OCI-LY1 (cell line): Measurements from ENCODE around the gene TRAPPC3.
A peak's percentile ranks its signal among the peaks of the same experiment; 100 is the strongest.

ENCODE experiments used
- H2AFZ ChIP-seq: fragments of 200-600 bp; sonication (generic), shearing (Covaris generic); 2 replicates; pipeline ENCODE4 v1.6.0; 2014; ENCODE audit warnings: antibody characterized with exemption, mild to moderate bottlenecking, low read length
- H3F3A ChIP-seq: fragments of 200-600 bp; sonication (generic), shearing (Covaris generic); 2 replicates; pipeline ENCODE4 v1.6.0; 2014; ENCODE audit warnings: mild to moderate bottlenecking, antibody characterized with exemption, low read length, moderate library complexity; ENCODE audit not compliant: insufficient read depth
- H3K27ac ChIP-seq: fragments of 200-600 bp; sonication (generic); 2 replicates; pipeline ENCODE4 v1.5.1; 2014; ENCODE audit warnings: low read length, mixed run types, mild to moderate bottlenecking, low read depth; ENCODE audit not compliant: poor library complexity, severe bottlenecking
- H3K27me3 ChIP-seq: fragments of 200-600 bp; sonication (generic); 2 replicates; pipeline ENCODE4 v1.6.0; 2014; ENCODE audit warnings: antibody characterized with exemption, mild to moderate bottlenecking, low read length, moderate library complexity; ENCODE audit not compliant: insufficient read depth
- H3K36me3 ChIP-seq: fragments of 200-600 bp; sonication (generic); 2 replicates; pipeline ENCODE4 v1.6.1; 2014; ENCODE audit warnings: mild to moderate bottlenecking, antibody characterized with exemption, low read length, moderate library complexity, mixed read lengths; ENCODE audit not compliant: insufficient read depth
- H3K4me1 ChIP-seq: fragments of 200-600 bp; sonication (generic); 2 replicates; pipeline ENCODE4 v1.5.1; 2014; ENCODE audit warnings: mild to moderate bottlenecking, low read length, moderate library complexity; ENCODE audit not compliant: insufficient read depth, severe bottlenecking
- H3K4me2 ChIP-seq: fragments of 200-600 bp; sonication (generic), shearing (Covaris generic); 2 replicates; pipeline ENCODE4 v1.6.1; 2014; ENCODE audit warnings: low read length
- H3K4me3 ChIP-seq: fragments of 200-600 bp; sonication (generic); 2 replicates; pipeline ENCODE4 v1.5.1; 2014; ENCODE audit warnings: low read length, low read depth, mild to moderate bottlenecking, mixed read lengths; ENCODE audit not compliant: poor library complexity, severe bottlenecking
- H3K79me2 ChIP-seq: fragments of 200-600 bp; shearing (Covaris generic); 2 replicates; pipeline ENCODE4 v1.6.1; 2016; ENCODE audit warnings: mixed run types, low read length, mixed read lengths; ENCODE audit not compliant: insufficient read depth
- H3K9ac ChIP-seq: fragments of 200-600 bp; sonication (generic), shearing (Covaris generic); 2 replicates; pipeline ENCODE4 v1.6.1; 2014; ENCODE audit warnings: mild to moderate bottlenecking, low read length, mixed read lengths
- H3K9me2 ChIP-seq: fragments of 200-600 bp; sonication (generic), shearing (Covaris generic); 2 replicates; pipeline ENCODE4 v1.6.1; 2014; ENCODE audit warnings: low read depth, mild to moderate bottlenecking, low read length, mixed read lengths
- H3K9me3 ChIP-seq: fragments of 200-600 bp; shearing (Covaris generic); 2 replicates; pipeline ENCODE4 v1.6.1; 2014; ENCODE audit warnings: low read length, mixed read lengths
- H4K20me1 ChIP-seq: fragments of 200-600 bp; sonication (generic), shearing (Covaris generic); 2 replicates; pipeline ENCODE4 v1.6.0; 2016; ENCODE audit warnings: mild to moderate bottlenecking, low read length; ENCODE audit not compliant: insufficient read depth
- EZH2 ChIP-seq: fragments of 200-600 bp; sonication (generic), shearing (Covaris generic); IDR thresholded peaks from 2 replicates; pipeline ENCODE4 v1.8.0; 2017; ENCODE audit warnings: borderline replicate concordance, mixed run types, mild to moderate bottlenecking, antibody characterized with exemption, low read length, moderate library complexity, mixed read lengths
- TF ChIP-seq, protein P1 (sequence below): fragments of 200-600 bp; sonication (generic), shearing (Covaris generic); IDR thresholded peaks from 2 replicates; pipeline ENCODE4 v1.5.1; 2017; ENCODE audit warnings: mild to moderate bottlenecking, antibody characterized with exemption, low read length, moderate library complexity, mixed read lengths

The TRAPPC3 gene

DNA sequence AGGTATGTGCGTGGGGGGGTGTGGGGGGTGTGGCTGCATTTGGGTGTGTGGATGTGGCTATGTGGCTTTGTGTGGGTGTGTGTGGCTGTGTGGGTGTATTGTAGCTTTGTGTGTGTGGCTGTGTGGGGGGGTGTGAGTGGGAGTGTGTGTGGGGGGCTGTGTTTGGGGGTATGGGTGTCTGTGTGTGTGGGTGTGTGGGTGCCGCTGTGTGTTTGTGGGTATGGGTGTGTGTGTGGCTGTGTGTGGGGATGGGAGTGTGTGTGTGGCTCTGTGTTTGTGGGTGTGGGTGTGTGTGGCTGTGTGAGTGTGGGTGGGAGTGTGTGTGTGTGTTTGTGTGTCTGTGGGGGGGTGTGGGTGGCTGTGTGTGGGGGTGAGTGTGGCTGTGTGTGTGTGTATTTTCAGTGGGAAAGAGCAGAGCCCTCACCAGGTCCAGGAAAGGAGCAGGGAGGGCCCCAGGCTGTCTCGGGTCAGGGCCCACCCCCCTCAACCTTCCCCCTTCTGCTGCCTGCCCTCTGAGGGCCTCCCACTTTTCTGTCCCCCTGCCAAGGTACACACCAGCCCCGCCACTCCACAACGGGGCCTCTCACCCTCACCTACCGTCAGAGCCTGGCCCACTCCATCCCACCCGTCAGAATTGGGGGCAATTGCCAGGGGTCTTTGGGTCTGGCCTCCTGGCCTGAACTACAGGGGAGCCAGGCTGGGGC, 22.3 kb downstream of the TRAPPC3 start:
- Histone ChIP-seq H3F3A (no peaks in the 10 kb centered on the region), H3K27ac (no peak overlapping the region), H3K9me2 (no peaks in the 10 kb centered on the region), H4K20me1 (no peaks in the 10 kb centered on the region), H3K4me3 (no peak overlapping the region), H3K36me3 (no peaks in the 10 kb centered on the region), H2AFZ (no peak overlapping the region), H3K4me2 (no peak overlapping the region), H3K9me3 (no peaks in the 10 kb centered on the region), H3K9ac (no peak overlapping the region), H3K4me1 (peaks cover 25% of the 10 kb centered on the region), H3K79me2 (no peaks in the 10 kb centered on the region), H3K27me3 (peaks cover 7% of the 10 kb centered on the region; the same call in 1 of the 2 replicates)
- TF ChIP-seq, protein P1, sequence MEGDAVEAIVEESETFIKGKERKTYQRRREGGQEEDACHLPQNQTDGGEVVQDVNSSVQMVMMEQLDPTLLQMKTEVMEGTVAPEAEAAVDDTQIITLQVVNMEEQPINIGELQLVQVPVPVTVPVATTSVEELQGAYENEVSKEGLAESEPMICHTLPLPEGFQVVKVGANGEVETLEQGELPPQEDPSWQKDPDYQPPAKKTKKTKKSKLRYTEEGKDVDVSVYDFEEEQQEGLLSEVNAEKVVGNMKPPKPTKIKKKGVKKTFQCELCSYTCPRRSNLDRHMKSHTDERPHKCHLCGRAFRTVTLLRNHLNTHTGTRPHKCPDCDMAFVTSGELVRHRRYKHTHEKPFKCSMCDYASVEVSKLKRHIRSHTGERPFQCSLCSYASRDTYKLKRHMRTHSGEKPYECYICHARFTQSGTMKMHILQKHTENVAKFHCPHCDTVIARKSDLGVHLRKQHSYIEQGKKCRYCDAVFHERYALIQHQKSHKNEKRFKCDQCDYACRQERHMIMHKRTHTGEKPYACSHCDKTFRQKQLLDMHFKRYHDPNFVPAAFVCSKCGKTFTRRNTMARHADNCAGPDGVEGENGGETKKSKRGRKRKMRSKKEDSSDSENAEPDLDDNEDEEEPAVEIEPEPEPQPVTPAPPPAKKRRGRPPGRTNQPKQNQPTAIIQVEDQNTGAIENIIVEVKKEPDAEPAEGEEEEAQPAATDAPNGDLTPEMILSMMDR, result no peak
- no peak for TF ChIP-seq EZH2

DNA sequence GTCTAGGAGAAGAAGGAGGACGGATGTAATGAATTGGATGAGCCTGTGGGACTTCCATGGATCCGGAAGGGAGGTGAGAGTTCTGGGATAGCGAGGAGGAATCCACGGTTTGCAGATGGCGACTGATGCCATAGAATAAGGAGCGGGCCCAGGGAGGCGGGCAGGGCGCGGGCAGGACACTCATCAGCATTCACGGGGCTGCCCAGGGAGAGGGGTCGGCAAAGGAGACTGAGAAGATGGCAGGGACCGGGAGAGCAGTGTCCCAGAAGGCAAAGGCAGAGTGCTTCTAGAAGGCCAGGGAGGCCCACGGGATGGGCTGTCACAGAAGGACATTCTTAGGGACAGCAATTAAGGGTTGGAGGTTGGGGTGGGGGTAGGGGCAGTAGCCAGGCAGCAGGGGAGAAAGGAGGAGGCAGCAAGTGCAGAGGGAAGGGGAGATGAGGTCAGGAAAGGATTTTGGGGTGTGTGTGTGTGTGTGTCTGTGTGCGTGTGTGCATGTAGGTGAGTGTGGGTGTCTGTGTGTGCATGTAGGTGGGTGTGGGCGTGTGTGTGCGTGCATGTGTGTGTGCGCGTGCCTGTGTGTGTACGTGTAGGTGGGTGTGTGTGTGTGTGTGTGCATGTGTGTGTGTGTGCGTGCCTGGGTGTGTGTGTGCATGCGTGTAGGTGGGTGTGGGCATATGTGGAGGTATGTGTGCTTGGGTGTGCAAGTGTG, 23.1 kb downstream of the TRAPPC3 start:
- TF ChIP-seq, protein P1, result no peak
- TF ChIP-seq EZH2, result no peak
- no peaks in the 10 kb centered on the region for H4K20me1 ChIP-seq
- H3K9ac ChIP-seq, result no peak overlapping the region
- H3K9me3 ChIP-seq, result no peaks in the 10 kb centered on the region
- H3K4me1 ChIP-seq, result peaks cover 25% of the 10 kb centered on the region
- no peak overlapping the region for H3K4me3 ChIP-seq
- no peaks in the 10 kb centered on the region for H3K36me3 ChIP-seq
- H3K79me2 ChIP-seq, result no peaks in the 10 kb centered on the region
- H3K27me3 ChIP-seq, result peaks cover 7% of the 10 kb centered on the region; the same call in 1 of the 2 replicates
- H3K4me2 ChIP-seq, result no peak overlapping the region
- H3F3A ChIP-seq, result no peaks in the 10 kb centered on the region
- no peak overlapping the region for H3K27ac ChIP-seq
- H2AFZ ChIP-seq, result no peak overlapping the region
- H3K9me2 ChIP-seq, result no peaks in the 10 kb centered on the region

DNA sequence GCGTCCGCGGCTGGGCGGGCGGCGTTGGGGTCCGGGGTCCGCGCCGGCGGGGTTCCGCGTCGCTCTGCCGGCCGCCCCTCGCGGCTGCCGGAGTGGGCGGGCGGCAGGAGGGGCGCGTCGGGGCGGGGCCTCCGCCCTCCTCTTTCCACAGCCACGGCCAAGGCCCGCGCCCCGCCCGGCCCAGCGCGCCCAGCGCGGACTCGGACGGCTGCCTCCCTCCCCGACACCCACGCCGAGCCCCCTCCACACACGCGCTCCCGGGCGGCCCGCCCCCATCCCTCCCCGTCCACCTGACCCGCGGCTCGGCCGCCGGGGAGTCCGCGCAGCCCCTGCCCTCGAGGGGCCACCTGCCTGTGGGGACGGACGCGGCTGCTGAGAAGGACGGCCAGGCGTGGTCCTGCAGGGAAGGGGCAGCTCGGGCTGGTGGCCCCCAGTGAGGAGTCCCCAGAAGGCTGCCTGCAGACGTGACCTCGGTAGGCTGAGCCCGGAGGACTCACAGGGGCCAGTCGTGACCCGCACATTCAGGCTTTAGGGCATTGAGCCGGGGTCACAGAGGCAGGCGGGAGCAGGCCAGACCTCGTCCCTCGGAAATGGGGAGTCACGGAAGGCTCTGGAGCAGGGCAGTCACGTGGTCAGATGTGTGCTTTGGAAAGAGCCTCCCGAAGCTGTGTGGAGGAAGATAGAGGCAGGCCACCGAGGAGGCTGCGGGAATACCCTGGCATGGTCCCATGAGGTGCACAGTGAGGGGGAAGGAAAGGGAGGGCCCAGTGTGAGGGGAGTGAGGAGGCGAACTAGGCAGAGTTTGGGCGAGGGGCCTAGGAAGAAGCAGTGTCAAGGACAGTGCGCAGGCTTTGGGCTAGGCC, 23.9 kb downstream of the TRAPPC3 start, which contains the start of gene COL8A2:
TSS of gene COL8A2 (minus strand) at position 94 of the 863 bp plus-strand sequence. CDS start 24,980 bp downstream, outside the sequence.
- no peaks in the 10 kb centered on the region for H3F3A ChIP-seq
- no peak within 1 kb of the TSS for H3K27ac ChIP-seq
- H3K4me2 ChIP-seq, result peak within 1 kb of the TSS; percentile 53
- H3K4me1 ChIP-seq, result peaks cover 25% of the 10 kb centered on the region
- H3K9ac ChIP-seq, result no peak within 1 kb of the TSS
- H3K27me3 ChIP-seq, result peaks cover 7% of the 10 kb centered on the region; the same call in 1 of the 2 replicates
- H3K36me3 ChIP-seq, result no peaks in the 10 kb centered on the region
- no peaks in the 10 kb centered on the region for H3K9me2 ChIP-seq
- peak within 1 kb of the TSS; percentile 34 for H3K4me3 ChIP-seq
- no peaks in the 10 kb centered on the region for H3K9me3 ChIP-seq
- no peak within 1 kb of the TSS for H2AFZ ChIP-seq
- H3K79me2 ChIP-seq, result no peaks in the 10 kb centered on the region
- no peaks in the 10 kb centered on the region for H4K20me1 ChIP-seq
- TF ChIP-seq EZH2, result no peak
- TF ChIP-seq, protein P1, result no peak
